ENCODE results near the gene PHACTR3. TPM values are rescaled to one million over a fixed set of nuclear protein-coding genes. Genes with fewer than 3 reads are reported as not detected.

The PHACTR3 gene
- total RNA-seq, 2 donors from 2014 or later = 0.86 to 24.2 TPM

DNA sequence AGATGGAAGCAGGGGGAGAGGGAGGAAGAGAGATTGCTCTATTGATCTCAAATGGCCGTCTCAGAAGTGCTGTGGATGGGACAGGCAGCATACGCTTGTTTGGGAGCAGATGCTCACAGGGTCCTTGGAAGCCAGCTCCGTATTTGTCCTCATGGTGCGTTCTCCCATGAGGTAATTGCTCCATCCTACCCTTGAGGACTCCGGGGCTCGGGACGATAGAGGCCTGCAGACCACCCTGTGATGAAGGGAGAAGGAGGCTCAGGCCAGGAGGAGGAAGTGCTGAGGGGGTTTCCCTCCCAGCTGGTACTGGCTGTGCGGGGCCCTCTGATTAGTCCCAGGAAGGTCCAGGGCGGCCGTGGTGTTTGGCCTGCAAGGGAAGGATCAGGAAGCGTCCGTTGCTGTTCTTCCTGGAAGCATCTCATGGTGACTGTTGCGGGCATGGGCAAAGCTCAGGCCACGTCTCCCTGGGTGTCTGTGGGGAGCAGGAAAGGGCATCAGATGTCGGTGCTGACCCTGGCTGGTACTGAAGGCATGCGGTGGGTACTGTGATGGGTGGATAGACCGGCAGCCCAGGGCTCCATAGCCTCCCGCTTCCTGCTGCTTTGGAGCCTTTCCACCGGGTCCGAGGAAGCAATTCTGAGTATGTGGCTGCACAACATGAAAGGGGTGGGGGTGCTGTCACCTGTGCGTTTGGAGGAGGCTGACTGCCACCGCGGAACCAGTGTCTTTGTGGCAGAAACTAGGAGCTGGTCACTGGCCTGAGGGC, 170.8 kb downstream of the PHACTR3 start:
- no peak overlapping the region for H3K4me3 ChIP-seq

DNA sequence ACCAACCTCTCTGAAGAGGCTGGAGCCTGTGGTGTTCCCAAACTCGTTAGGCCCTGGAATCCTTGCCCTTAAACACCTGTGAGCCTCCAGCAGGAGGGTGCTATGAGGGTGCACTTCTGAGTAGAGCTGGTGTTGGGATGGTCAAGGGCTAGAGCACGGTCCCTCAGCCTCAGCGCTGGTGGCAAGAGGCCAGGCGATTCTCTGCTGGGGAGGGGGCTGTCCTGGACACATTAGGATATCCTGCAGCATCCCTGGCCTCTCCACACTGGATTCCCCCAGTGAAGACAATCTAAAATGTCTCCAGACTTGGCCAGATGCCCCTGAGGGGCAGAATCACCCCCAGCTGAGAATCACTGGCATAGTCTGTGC, 171.3 kb downstream of the PHACTR3 start:
- H3K36me3 ChIP-seq = no peaks in the 10 kb centered on the region
- peaks cover 0 to 8% of the 10 kb centered on the region in 2 donors for H3K4me1 ChIP-seq
- no peaks in the 10 kb centered on the region for H3K9me3 ChIP-seq
- H3K27me3 ChIP-seq = no peaks in the 10 kb centered on the region
- no peak overlapping the region for H3K4me3 ChIP-seq
- DNase-seq (ENCODE audit: low spot score) = no peak
- TF ChIP-seq CTCF (IDR thresholded peaks at IDR 0.05) = no peak
- no peak overlapping the region for H3K27ac ChIP-seq

More for the DNA sequence above, 170.8 kb downstream of the PHACTR3 start:
- Histone ChIP-seq H3K27ac (no peak overlapping the region), H3K27me3 (no peaks in the 10 kb centered on the region), H3K36me3 (no peaks in the 10 kb centered on the region), H3K9me3 (no peaks in the 10 kb centered on the region), H3K4me1 (peaks cover 0 to 12% of the 10 kb centered on the region in 2 donors)
- DNase-seq (ENCODE audit: low spot score) = peak; percentile 34
- TF ChIP-seq CTCF (IDR thresholded peaks at IDR 0.05) = no peak

DNA sequence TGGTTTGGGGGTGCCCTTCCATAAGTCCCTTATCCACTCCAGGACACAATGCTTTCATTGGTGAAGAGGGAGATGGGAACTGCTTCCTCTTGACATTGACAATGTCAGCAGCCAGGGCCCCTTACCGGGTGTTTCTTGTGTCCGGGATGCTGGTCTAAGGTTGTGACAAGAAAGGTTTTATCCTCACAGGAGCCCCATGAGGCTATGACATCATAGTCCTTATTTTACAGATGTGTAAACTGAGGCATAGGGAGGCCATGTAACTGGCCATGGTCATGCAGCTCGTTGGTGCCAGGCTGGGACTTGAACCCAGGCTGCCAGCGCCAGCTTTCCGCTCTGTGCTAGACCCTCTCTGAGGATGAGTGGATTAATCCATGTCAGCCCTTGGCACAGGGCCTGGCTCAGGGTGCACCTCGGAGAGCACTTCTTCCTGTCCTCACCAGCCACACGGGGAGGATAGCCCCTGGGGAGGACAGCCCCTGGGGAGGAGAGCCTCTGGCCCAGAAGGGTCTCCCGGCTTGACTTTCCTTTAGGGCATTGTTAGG, 171.8 kb downstream of the PHACTR3 start:
- DNase-seq (ENCODE audit: low spot score) = peak; percentile 53
- H3K4me3 ChIP-seq = no peak overlapping the region
- no peak overlapping the region for H3K27ac ChIP-seq
- no peaks in the 10 kb centered on the region for H3K27me3 ChIP-seq
- H3K9me3 ChIP-seq = no peaks in the 10 kb centered on the region
- H3K4me1 ChIP-seq = peaks cover 0 to 3% of the 10 kb centered on the region in 2 donors
- TF ChIP-seq CTCF (IDR thresholded peaks at IDR 0.05) = no peak
- H3K36me3 ChIP-seq = no peaks in the 10 kb centered on the region

DNA sequence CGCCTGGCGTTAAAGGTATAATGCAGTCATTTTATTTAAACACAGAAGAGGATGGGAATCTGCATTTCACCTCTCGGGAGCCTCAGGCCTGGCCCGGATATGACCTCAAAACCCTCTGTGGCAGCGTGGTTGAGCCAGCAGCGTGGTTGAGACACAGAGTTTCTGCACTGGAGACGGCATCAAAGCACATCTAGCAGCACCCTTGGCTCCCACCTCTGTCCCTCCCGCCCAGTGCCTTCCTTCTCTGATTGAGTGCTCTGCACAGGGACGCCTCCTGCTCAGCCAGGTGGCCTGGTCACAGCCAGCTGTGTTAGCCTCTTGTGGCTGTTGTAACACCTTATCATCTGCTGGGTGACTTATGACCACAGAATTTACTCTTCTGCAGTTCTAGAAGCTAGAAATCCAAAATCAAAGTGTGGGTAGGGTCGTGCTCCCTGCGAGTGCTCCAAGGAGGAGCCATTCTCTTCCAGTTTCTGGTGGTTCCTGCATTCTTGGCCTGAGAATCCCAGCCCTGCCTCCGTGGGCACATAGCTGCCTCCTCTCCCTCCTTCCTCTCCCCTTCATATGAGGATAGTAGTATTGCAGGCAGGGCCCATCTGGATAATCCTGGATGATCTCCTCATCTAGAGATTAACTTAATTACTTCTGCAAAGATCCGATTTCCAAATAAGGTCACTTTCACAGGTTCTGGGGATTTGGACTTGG, 172.4 kb downstream of the PHACTR3 start:
- DNase-seq (ENCODE audit: low spot score) = peak; percentile 46

DNA sequence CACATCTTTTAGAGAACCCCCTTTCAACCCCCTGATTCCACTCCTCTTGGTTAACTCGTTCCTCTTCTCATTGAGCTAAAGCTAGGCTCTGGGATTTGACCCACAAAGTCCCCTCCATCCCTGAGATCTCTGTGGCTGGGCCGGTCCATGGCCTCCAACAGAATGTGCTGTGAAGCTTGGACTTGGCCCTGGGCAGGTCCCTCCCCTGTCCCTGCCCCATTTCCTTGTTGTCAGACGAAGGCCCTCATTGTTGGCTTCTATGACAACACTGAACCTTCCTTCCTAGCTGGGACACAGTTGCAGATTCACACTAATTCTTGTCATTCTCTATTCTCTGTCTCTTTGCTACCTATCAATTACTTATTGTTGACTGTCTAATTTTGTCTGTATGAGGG, 173.0 kb downstream of the PHACTR3 start:
- no peaks in the 10 kb centered on the region for H3K9me3 ChIP-seq
- H3K4me3 ChIP-seq = no peak overlapping the region
- peak; percentile 30 for DNase-seq (ENCODE audit: low spot score)
- H3K27ac ChIP-seq = no peak overlapping the region
- no peaks in the 10 kb centered on the region for H3K27me3 ChIP-seq
- H3K36me3 ChIP-seq = no peaks in the 10 kb centered on the region
- no peaks in the 10 kb centered on the region for H3K4me1 ChIP-seq
- no peak for TF ChIP-seq CTCF (IDR thresholded peaks at IDR 0.05)

More for the DNA sequence above, 172.4 kb downstream of the PHACTR3 start:
- no peak for TF ChIP-seq CTCF (IDR thresholded peaks at IDR 0.05)
- H3K27ac ChIP-seq = no peak overlapping the region
- H3K9me3 ChIP-seq = no peaks in the 10 kb centered on the region
- H3K4me3 ChIP-seq = no peak overlapping the region
- no peaks in the 10 kb centered on the region for H3K4me1 ChIP-seq
- H3K36me3 ChIP-seq = no peaks in the 10 kb centered on the region
- H3K27me3 ChIP-seq = no peaks in the 10 kb centered on the region

Measured in right atrium auricular region (tissue), 2 donors.